Measurements from ENCODE around the gene DPEP1.

DNA sequence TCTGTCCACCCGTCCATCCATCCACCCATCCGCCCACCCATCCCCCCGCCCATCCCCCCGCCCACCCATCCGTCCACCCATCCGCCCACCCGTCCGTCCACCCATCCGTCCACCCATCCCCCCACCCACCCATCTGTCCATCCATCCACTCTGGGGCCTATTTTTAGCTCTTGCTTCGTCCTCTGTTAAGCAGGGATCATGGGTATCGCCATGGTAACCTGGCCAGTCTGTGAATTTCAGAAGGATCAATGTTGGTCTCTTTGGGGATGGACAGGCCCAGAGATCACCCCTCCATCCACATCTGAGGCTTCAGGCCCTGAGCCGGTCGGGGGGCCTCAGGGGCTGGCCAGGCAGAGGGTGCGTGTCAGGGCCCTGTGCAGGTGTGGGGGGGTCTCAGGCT lies 15.2 kb upstream of the DPEP1 start:
- TF ChIP-seq FOXA1 (IDR thresholded peaks at IDR 0.05) (no peak), ARNT (IDR thresholded peaks at IDR 0.05) (no peak), NFRKB (IDR thresholded peaks at IDR 0.05) (no peak), SUZ12 (IDR thresholded peaks at IDR 0.05) (no peak), FOXM1 (IDR thresholded peaks at IDR 0.05; ENCODE audit: borderline replicate concordance) (no peak), BHLHE40 (IDR thresholded peaks at IDR 0.05; ENCODE audit: borderline replicate concordance) (no peak), SP1 (IDR thresholded peaks at IDR 0.05) (no peak), FOXK2 (IDR thresholded peaks at IDR 0.05) (no peak), ELF4 (IDR thresholded peaks at IDR 0.05) (no peak), ZNF384 (IDR thresholded peaks at IDR 0.05) (no peak), LEF1 (IDR thresholded peaks at IDR 0.05; ENCODE audit: borderline replicate concordance) (no peak), TARDBP (IDR thresholded peaks at IDR 0.05) (no peak)
- TF ChIP-seq, protein P1, sequence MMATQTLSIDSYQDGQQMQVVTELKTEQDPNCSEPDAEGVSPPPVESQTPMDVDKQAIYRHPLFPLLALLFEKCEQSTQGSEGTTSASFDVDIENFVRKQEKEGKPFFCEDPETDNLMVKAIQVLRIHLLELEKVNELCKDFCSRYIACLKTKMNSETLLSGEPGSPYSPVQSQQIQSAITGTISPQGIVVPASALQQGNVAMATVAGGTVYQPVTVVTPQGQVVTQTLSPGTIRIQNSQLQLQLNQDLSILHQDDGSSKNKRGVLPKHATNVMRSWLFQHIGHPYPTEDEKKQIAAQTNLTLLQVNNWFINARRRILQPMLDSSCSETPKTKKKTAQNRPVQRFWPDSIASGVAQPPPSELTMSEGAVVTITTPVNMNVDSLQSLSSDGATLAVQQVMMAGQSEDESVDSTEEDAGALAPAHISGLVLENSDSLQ (IDR thresholded peaks at IDR 0.05), result no peak
